Adrenal gland (tissue), 5 donors: ENCODE results near the gene CCIN.

Source experiments
- CTCF ChIP-seq, 6 experiments: fragments of 450-650 bp in 4 of 6; fragments of 200-600 bp in 2 of 6; sonication (generic) in 1 of 6; IDR thresholded peaks; 1 replicate in 5 of 6; 2 replicates in 1 of 6; pipeline versions ENCODE4 v1.5.1 to v1.8.0; 2016 to 2021; ENCODE audit warnings: antibody characterized with exemption in 6 of 6, mild to moderate bottlenecking in 2 of 6, moderate library complexity in 1 of 6
- POLR2A ChIP-seq, 2 donors: fragments of 450-650 bp; IDR thresholded peaks; one replicate each; pipeline ENCODE4 v1.6.1; 2017; ENCODE audit warnings: antibody characterized with exemption in 2 of 2, mild to moderate bottlenecking in 2 of 2, moderate library complexity in 1 of 2
- donor health status: DM: no; HTN: no; CAD: no.

- TF ChIP-seq CTCF (IDR thresholded peaks at IDR 0.05) (no peak), POLR2A (IDR thresholded peaks at IDR 0.05) (no peak)
Observed at GRCh38 chr9:36208521-36209253, 39.5 kb downstream of the CCIN start.
